Measurements from ENCODE around the gene BTNL3.

Gene BTNL3

DNA sequence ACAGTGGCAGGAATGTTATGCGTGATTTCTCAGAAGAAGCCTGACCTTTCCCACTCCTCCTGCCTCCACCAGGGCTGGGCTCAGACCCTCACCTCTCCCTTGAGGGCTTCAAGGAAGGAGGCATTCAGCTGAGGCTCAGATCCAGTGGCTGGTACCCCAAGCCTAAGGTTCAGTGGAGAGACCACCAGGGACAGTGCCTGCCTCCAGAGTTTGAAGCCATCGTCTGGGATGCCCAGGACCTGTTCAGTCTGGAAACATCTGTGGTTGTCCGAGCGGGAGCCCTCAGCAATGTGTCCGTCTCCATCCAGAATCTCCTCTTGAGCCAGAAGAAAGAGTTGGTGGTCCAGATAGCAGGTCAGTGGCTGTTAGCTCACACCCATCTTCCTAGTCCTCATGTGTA lies 61.4 kb downstream of the BTNL3 start:
- DNase-seq: no peak

DNA sequence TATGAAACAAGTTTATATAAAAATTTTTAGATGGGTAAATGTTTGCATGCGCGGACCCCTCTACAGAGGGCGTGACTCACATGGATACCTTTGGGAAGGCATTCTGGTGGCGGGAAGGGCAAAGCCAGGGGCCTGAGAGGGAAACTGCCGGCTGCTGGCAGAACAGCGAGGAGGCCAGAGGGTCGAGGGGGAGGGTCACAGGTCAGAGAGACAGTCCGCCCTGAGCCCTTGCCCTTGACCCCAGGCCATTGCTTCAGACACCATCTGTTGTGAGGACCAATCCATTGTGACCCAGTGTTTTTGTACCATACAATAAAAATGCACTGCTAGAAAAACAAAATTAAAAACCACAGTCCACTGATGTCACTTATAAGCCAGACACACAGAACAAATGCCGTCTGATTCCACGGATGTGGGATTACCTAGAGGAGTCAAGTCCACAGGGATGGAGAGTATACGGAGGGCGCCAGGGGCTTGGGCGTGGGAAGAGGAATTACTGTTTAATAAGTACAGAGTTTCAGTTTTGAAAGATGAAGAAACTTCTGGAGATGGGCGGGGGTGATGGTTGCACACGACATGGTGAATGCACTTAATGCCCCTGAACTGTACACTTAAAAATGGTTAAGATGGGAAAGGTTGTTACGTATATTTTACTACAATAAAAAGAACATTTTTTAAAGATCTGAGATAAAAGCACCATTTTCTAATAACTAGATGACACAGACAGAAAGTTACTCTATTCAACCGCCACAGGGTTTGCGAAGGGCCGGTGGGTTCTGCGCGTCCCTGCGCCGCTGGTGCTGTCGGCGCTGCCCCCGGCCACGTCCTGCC lies 63.4 kb downstream of the BTNL3 start:
- no peak for DNase-seq

DNA sequence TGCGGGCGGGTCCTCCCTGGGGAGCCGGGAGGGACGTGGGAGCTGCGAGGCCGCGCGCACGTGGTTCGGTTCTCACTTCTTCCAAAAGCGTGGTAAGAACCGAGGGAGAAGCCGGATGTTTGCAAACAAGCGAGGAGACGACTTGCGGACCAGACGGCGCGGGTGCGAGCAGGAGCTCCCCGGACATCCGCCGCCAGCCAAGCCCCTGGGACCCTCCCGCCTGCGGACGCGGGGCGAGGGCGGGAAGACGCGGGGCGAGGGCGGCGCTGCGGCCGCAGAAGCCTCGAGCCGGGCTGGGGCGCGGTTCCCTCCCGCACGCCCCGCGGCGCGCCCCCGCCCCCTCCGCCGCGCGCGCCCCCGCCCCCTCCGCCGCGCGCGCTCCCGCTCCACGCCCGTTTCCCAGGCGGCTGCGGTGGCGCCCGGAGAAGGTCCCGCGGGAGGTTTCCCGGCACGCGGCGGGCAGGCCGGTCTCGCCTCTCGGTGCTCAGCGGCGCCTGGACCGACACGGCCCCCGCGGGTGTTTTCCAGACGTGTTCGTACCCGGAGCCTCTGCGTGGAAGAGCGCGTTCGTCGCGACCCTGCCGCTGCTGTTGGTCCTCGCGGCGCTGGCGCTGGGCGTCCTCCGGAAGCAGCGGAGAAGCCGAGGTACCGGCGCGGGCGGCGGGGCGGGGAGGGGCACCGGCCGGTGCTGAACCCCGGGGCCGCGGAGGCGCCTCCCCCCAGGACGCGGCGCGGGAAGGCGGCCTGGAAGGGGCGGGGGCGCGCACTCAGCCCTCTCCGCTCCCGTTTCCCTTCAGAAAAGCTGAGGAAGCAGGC lies 64.2 kb downstream of the BTNL3 start:
- DNase-seq: no peak

DNA sequence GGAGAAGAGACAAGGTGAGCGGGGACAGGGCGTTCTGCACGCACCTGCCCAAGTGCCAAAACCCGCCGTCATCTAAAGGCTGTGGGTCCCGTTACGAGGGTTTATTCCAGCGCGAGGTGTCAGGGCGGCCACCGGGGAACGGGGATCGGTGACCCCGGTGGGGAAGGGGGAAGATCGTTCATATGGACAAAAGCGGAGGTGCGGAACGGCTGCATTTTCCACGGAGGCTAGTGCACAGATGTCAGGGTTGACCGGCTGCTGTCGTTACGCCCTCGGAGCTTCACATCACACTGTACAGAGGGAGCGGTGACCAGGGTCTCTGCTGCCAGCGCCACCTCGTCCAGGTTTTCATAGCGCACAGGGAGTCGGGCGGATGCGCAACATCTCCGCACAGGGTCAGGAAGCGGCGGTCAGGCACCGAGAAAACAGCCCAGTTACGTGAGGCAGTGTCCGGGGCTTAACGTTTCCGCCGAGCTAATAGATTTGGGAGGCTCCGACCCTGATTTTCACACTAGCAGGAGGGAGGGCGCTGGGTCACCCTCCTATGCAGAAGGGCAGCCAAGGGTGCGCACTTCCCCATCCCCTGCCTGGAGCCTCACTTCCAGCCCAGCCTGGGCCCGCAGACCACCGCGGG lies 65.0 kb downstream of the BTNL3 start:
- no peak for DNase-seq

DNA sequence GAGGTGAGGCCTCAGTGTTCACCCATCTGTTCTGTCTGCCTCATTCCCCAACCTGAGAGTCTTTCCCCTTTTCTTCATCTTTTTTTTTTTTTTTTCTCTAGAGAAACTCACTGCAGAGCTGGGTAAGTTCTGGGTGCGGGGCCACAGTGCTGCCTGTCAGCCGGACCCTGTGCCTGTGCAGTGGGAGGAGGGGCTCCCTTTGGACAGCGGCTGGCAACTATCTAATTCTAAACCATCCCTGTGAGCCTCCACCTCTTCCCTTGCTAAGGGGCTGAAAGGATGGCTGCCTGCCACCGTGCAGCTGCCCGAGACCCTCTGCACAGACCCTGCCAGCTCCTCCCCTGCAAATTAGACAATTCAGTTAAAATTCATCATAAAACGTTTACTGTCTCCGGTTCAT lies 65.5 kb downstream of the BTNL3 start:
- no peak for DNase-seq

DNA sequence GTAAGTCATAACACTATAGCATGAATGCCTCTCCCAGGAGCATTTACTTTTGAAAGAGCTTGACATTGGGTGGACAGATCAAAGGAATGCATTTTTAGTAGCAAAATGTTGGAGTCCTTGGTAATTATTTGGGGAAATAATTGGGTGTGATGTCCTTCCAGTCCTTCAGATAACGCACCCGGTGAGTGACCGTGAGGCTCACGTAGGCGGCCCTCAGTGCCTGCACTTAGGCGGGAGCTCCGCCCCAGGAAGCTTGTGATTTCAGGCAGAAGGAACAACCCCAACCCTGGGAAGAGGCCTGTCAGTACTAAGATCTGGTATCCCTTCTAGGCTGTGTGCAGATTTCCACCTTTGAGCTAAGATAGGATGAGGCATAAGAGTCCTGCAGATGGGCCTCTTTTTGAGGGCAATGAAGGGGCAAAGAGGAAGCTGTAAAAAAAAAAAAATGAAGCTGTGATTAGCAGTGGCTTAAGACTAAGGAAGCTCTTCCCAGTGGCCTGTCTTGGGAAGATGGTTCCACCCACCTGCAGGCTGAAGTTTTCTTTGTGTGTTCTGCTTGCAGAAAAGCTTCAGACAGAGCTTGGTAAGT lies 66.3 kb downstream of the BTNL3 start:
- no peak for DNase-seq
